Islet of Langerhans (tissue), 1 donor: Measurements from ENCODE around the gene C1QTNF8.

ENCODE experiments used
- FAIRE-seq: peaks from one replicate; lab custom pipeline; 2011; peaks lifted over from hg19 to GRCh38; lab: Jason Lieb, UNC

The C1QTNF8 gene

GRCh38 chr16:1096169-1097082 is at the start of gene C1QTNF8:
C1QTNF8 (minus strand) TSS chr16:1096244; CDS start chr16:1094922, 1,322 bp downstream.
- FAIRE-seq, result no peak

GRCh38 chr16:1145383-1146100 is 49.5 kb upstream of the C1QTNF8 start:
- FAIRE-seq, result no peak

- no peak for FAIRE-seq
These were observed 48.7 kb upstream of the C1QTNF8 start for GRCh38 chr16:1144476-1145382.

GRCh38 chr16:1143761-1144450 is 47.9 kb upstream of the C1QTNF8 start:
- FAIRE-seq, result no peak

- no peak for FAIRE-seq
These were observed 46.9 kb upstream of the C1QTNF8 start for GRCh38 chr16:1142911-1143310.

GRCh38 chr16:1141716-1142115 is 45.7 kb upstream of the C1QTNF8 start:
- FAIRE-seq, result no peak

- FAIRE-seq, result no peak
These were observed 45.1 kb upstream of the C1QTNF8 start for GRCh38 chr16:1141191-1141590.

- no peak for FAIRE-seq
These were observed 44.6 kb upstream of the C1QTNF8 start for GRCh38 chr16:1140582-1141162.

GRCh38 chr16:1137604-1138003 is 41.6 kb upstream of the C1QTNF8 start:
- no peak for FAIRE-seq

GRCh38 chr16:1135459-1135825 is 39.4 kb upstream of the C1QTNF8 start:
- FAIRE-seq, result no peak

GRCh38 chr16:1134776-1135458 is 38.9 kb upstream of the C1QTNF8 start:
- no peak for FAIRE-seq

- FAIRE-seq, result no peak
These were observed 37.9 kb upstream of the C1QTNF8 start for GRCh38 chr16:1133810-1134520.

- FAIRE-seq, result no peak
These were observed 37.2 kb upstream of the C1QTNF8 start for GRCh38 chr16:1133271-1133670.

GRCh38 chr16:1132431-1132830 is 36.4 kb upstream of the C1QTNF8 start:
- no peak for FAIRE-seq

- no peak for FAIRE-seq
These were observed 35.4 kb upstream of the C1QTNF8 start for GRCh38 chr16:1131378-1131994.

- FAIRE-seq, result no peak
These were observed 34.3 kb upstream of the C1QTNF8 start for GRCh38 chr16:1130382-1130781.

- FAIRE-seq, result no peak
These were observed 33.3 kb upstream of the C1QTNF8 start for GRCh38 chr16:1129106-1129960.

GRCh38 chr16:1127971-1128715 is 32.1 kb upstream of the C1QTNF8 start:
- FAIRE-seq, result no peak
